Psoas muscle (tissue), 8 donors: Measurements from ENCODE around the gene SQOR. TPM values are rescaled to one million over a fixed set of nuclear protein-coding genes. Genes with fewer than 3 reads are reported as not detected.

ENCODE experiments used
- ATAC-seq, 4 donors: fragments of 200-7000 bp; cut with Tn5 transposase; one replicate each; pipeline ENCODE4 v1.9.1; 2020; ENCODE audit warnings: moderate library complexity in 3 of 4, mild to moderate bottlenecking in 2 of 4
- DNase-seq, 2 donors: peaks; one replicate each; pipeline ENCODE4 v3.0.0-alpha.2; 2020
- H3K27ac ChIP-seq: fragments of 200-600 bp; one replicate; pipeline ENCODE4 v1.8.0; 2022
- H3K27me3 ChIP-seq, 3 donors: fragments of 200-600 bp in 1 of 3; one replicate each; pipeline versions ENCODE4 v1.6.1 to v1.8.0; 2013 to 2022; ENCODE audit warnings: low read length in 2 of 3, mild to moderate bottlenecking in 2 of 3, moderate library complexity in 1 of 3; ENCODE audit not compliant: insufficient read depth in 3 of 3
- H3K36me3 ChIP-seq, 2 donors: fragments of 200-600 bp in 1 of 2; one replicate each; pipeline versions ENCODE4 v1.6.1 to v1.8.0; 2013 to 2022; ENCODE audit warnings: low read depth in 1 of 2, mild to moderate bottlenecking in 1 of 2, moderate library complexity in 1 of 2; ENCODE audit not compliant: insufficient read depth in 1 of 2
- H3K4me1 ChIP-seq: fragments of 200-600 bp; one replicate; pipeline ENCODE4 v1.8.0; 2022
- H3K4me3 ChIP-seq: fragments of 200-600 bp; one replicate; pipeline ENCODE4 v1.8.0; 2022; ENCODE audit warnings: mild to moderate bottlenecking
- H3K9me3 ChIP-seq: fragments of 200-600 bp; one replicate; pipeline ENCODE4 v1.8.0; 2022
- CTCF ChIP-seq: fragments of 200-600 bp; IDR thresholded peaks from one replicate; pipeline ENCODE4 v1.8.0; 2022; ENCODE audit warnings: antibody characterized with exemption
- WGBS, 3 donors: extraction: QIAGEN DNeasy Blood & Tissue Kit; methylation state at CpG; one replicate each; pipeline versions ENCODE4 v1.1.6 to v1.1.7; 2013; 5-methylcytosine and 5-hydroxymethylcytosine counted together
- intact Hi-C, 2 donors: fragments of 100-400 bp; cut with DNase I; formaldehyde crosslinking; loops; one replicate each; pipeline versions ENCODE4 v1.11.0 to v1.14.2; 2022
- polyA plus RNA-seq, 3 donors: library from polyadenylated mRNA; stranded (reverse); fragments of 200-250 nt; gene quantifications; one replicate each; pipeline ENCODE4 v1.2.3, GENCODE V29; 2013
- total RNA-seq, 4 donors: library from RNA; stranded (reverse); fragmentation: NEBNext Ultra II Directional in 2 of 4; extraction: Animal tissue kit (Norgen Biotek cat#: 25700) in 2 of 4; gene quantifications; one replicate each; pipeline versions ENCODE4 v1.2.1 to v1.2.4, GENCODE V29; 2021 to 2023
- donor health status: healthy with polysubstance abuse.
- donor health status: DM: no; HTN: no; CAD: no; lungs with moderate emphysema.
- donor health status: Bipolar disorder and iron deficiency.
- donor health status: healthy.
- donor health status: DM: yes; HTN: yes; CAD: no.
- donor health status: DM: no; HTN: no; CAD: no.
- donor health status: DM: no; HTN: no; CAD: no.
- donor health status: DM: yes; HTN: yes; CAD: no.

SQOR gene
- total and polyA plus RNA-seq, 7 donors = 46.5 to 174 (median 142) TPM

GRCh38 chr15:45657764-45658545 lies 23.1 kb downstream of the SQOR start:
- Histone ChIP-seq H3K27me3 (no peaks in the 10 kb centered on the region), H3K4me3 (no peak overlapping the region), H3K4me1 (peaks cover 46% of the 10 kb centered on the region), H3K27ac (peak overlapping the region; percentile 87), H3K36me3 (peaks cover 11 to 18% of the 10 kb centered on the region in 2 donors), H3K9me3 (no peaks in the 10 kb centered on the region)
- TF ChIP-seq CTCF = no peak
- ATAC-seq = no peak
- 67 to 76% (median 72%) methylated on average over 8 of the region's 8 CpGs for WGBS, 3 donors
- DNase-seq = no peak
- intact Hi-C loops = no loop called here

- Histone ChIP-seq H3K36me3 (peaks cover 18 to 42% of the 10 kb centered on the region in 2 donors), H3K4me3 (peak overlapping the region; percentile 17), H3K4me1 (peaks cover 50% of the 10 kb centered on the region), H3K27ac (peak overlapping the region; percentile 87), H3K27me3 (no peaks in the 10 kb centered on the region), H3K9me3 (no peaks in the 10 kb centered on the region)
- ATAC-seq (peak; percentile 84 to 93 (median 88)), DNase-seq (peak in 1 of 2 donors; percentile 70)
- TF ChIP-seq CTCF = peak; percentile 34
- WGBS, 3 donors = 22 to 45% (median 40%) methylated on average over 5 of the region's 5 CpGs
- intact Hi-C loops = no loop called here
Measured at GRCh38 chr15:45660231-45660979, 25.6 kb downstream of the SQOR start.

- 80 to 82% (median 81%) methylated on average over 6 of the region's 6 CpGs for WGBS, 3 donors
- TF ChIP-seq CTCF = no peak
- H3K4me1 ChIP-seq = peaks cover 38% of the 10 kb centered on the region
Measured at GRCh38 chr15:45662375-45662774, 27.5 kb downstream of the SQOR start.

GRCh38 chr15:45664451-45664850 lies 29.6 kb downstream of the SQOR start:
- Histone ChIP-seq H3K27ac (peak overlapping the region; percentile 73), H3K36me3 (peaks cover 23 to 68% of the 10 kb centered on the region in 2 donors), H3K4me1 (peaks cover 30% of the 10 kb centered on the region), H3K4me3 (no peak overlapping the region), H3K27me3 (no peaks in the 10 kb centered on the region), H3K9me3 (no peaks in the 10 kb centered on the region)
- DNase-seq (no peak), ATAC-seq (peak; percentile 50 to 72 (median 64))
- intact Hi-C loops = no loop called here
- TF ChIP-seq CTCF = no peak
- 25 to 54% (median 33%) methylated on average over 5 of the region's 5 CpGs for WGBS, 3 donors

More at GRCh38 chr15:45662375-45662774, 27.5 kb downstream of the SQOR start:
- no peaks in the 10 kb centered on the region for H3K9me3 ChIP-seq
- H3K27ac ChIP-seq = no peak overlapping the region
- H3K27me3 ChIP-seq = no peaks in the 10 kb centered on the region
- H3K36me3 ChIP-seq = peaks cover 20 to 52% of the 10 kb centered on the region in 2 donors
- no peak for ATAC-seq
- DNase-seq = no peak
- intact Hi-C loops = no loop called here
- H3K4me3 ChIP-seq = no peak overlapping the region
